ENCODE results near the gene NREP.

NREP gene

DNA sequence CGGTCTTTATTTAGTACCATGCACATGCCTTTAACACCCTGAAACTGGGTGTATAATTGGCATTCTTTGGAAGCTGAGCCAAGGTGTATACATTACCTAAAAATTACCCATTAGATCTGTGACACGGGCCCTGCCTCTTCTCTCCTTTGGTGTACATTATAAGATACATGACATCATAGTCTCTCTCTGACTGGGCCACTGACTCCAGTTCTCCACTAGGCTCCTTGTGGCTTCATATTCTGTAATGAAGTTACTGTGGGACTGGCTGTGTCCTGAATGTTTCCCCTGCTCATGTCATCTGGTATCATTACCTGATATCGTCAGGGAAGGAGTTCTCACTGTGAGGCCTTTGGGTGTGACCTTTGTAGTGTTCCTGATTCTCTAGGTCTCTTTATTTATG is 65.5 kb downstream of the NREP start:
- no peak for DNase-seq

DNA sequence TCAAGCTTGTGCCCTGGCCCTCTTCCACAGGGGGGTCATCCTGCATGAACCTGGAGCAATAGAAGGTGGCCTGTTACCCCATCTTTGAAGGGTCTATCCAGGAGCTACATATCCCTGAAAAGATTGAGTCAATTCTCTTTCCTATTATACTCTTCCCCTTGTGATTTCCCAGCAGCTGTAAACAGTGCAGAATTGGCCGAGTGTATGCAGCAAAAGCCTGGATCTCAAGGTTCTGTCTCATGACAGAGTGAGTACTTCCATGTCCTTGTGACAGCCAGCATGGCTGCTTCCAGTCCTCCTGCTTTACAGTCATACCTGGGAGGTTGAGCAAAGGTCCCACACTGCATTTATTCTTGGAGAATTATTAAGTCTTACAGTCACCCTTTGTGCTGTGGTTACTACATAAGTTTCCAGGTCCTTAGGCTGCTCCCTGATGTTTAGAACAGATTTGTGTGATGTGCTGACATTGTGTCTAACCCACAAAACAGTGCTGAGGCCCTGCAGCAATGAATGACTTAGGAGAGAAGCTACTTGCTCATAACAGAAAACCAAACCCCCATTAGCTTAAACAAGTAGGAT is 67.5 kb downstream of the NREP start:
- DNase-seq = no peak

DNA sequence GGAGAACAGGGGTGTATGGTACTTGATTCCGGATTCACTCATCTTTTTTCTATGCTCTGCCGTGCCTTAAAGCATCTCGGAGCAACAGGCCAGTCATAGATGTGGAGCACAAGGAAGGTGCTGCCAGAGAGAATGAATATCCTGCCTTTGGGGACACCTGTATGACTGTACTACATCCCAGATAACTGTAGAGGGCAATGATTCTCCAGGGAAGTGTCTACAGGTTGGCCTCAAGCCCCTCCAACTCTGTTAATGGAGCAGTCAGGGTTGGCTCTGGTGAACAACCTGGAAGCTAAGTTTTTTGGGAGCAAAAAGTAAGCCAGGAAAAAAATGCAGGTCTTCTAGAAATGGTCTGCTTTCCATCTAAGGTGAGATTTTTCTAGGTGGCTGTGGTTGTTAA is 71.0 kb downstream of the NREP start:
- peak; percentile 14 for DNase-seq

DNA sequence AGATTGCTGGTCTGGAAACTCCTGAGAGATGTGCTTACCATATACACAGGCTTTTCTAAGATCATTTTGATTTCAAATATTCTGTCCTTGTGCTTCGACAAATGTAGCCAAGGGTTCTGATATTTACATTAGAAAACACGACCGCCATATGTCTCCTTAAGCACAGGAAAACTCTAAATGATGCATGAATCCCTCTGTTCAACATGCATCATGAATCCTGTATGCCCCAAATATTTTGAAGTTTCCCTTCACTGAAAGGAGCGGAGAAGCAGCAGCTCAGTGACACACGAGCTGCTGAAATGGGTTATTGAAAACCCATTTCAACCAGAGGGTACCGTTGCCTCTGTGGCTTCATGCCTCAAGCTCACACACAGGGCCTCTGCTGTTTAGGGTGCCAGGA is 74.4 kb downstream of the NREP start:
- no peak for DNase-seq

DNA sequence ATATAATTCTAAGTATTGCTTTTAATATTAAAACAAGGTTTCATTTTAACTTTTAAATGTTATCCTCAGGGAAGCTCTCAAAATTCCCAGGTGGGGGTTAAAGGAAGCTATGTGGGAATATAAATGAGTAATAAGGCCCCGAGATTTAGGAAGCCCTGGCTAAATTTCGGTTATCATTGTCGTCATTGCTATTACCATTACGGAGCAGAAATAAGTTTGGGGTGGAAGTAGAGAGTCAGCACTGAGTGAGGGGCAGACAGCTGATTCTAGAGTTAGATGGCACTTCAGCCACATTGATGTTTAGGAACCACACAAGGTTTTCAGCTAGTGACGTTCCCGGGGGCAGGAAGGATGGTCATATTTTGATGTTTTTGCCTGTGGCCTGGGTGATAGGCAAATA is 74.9 kb downstream of the NREP start:
- peak; percentile 22 for DNase-seq

DNA sequence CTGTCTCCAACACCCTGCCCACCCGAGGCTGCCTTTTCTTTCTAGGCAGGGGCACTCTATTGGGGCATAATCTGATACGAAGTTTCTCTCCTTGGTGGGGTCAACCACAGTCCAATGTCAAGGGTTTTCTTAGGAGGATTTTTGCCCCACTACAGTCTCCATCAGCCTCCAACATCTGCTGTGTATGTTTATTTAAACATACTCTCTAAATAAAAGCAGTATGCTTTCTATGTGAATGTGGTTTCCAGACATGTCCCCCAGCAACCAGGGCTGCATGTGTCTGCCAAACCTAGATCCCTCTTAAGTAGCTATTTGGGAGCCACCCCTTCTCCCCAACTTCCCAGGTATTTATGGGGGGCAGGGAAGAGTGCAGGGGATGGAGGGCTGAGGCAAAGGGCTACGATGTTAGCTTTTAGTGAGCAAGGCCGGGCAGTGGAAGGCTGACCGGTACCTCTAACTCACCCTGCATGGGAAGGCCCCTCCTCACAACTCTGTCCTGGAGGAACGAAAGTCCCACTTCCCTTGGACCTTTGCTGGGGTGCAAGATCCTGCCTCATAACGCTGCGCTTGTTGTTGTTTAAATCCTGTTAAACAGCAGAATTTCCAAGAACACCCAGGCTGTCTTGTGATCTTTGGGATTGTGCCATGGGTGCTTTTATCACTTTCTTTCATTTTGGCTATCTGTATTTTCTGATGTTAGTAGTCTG is 75.4 kb downstream of the NREP start:
- DNase-seq = peak; percentile 15

DNA sequence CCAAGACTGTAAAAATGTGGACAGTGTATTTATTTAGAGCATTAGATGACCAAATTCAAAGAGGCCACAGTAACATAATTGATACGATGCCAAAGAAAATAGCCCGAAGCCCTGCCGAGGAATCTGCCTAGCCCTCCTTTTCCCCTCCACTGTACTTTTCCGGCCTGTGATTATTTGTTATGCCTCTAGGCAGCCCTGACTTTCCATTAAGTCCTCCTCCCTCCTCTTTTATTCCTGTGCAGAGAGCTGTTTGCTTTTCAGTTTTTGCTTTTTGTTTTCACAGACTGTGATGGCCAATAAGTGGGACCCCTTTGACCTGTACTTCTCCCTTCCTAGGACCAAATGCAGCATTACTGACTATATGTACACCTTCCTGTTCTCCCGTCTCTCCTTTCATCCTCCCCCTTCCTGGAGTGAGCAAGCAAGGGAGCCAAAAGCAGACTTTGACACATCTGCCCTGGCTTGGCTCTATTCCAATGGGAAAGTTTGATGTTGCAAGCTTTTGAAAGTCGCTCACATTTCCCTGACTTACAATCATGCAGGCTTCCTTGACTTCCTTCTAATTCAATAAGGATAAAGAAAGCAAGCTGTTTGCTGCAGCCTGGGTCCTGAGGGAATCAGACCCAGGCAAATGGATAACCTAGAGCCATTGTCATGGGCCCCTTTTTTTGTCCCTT is 76.1 kb downstream of the NREP start:
- DNase-seq = peak; percentile 96

DNA sequence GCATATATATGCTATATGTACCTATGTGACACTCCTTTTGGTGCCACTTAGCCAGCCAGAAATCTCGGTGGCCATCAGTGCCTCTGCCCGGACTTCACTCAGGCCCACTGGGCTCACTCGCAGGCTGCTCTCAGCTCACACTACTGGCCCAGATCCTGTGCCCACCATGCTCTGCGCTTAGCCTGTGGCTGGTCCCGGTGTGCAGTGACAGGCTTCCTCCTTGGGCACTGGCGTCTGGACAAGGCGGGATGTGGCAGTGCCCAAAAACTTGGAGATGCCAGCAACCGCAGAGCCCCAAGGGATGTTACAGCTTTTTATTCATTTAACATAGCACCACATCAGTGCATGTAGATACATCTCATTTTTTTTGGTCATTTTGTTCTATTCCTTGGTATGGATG is 77.4 kb downstream of the NREP start:
- DNase-seq = no peak
